HG03066 (cell line): ENCODE results near the gene GDF2.

Source experiments
- ATAC-seq: cut with Tn5 transposase; IDR thresholded peaks from one replicate; pipeline ENCODE4 v1.9.1; 2021; ENCODE audit warnings: low read depth; ENCODE audit not compliant: unreplicated experiment

GDF2 gene

DNA sequence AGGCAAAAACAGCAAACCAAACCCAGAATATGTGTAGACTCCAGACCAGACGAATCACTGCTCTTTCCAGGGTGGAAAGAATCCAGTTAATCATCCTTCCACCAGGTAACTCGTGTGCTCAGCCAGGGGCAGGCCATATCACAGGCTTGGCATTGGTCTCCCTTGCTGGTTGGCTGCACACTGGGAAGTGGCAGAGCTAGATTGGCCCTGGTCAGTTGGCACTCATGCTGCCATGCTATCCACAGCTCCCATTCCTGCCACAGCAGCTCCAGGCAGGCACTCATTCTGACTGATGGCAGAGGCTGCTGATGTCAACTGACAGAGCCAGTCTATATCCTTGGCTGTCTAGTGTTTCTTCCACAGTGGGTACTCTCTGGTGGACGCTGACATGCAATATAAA, 31.9 kb upstream of the GDF2 start:
- ATAC-seq: no peak

DNA sequence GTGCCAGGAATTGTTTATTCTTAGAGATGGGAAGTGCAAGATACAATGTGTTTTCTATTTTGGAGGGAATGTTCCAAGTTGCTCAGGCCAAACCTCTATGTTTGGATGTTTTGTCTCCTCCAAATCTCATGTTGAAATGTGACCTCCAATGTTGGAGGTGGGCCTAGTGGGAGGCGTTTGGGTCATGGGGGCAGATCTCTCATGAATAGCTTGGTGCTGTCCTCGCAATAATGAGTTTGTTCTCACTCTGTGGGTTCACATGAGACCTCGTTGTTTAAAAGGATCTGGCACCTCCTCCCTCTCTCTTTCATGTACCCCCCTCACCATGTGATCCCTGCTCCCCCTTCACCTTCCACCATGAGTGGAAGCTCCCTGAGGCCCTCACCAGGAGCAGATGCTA, 30.6 kb upstream of the GDF2 start:
- ATAC-seq: no peak

DNA sequence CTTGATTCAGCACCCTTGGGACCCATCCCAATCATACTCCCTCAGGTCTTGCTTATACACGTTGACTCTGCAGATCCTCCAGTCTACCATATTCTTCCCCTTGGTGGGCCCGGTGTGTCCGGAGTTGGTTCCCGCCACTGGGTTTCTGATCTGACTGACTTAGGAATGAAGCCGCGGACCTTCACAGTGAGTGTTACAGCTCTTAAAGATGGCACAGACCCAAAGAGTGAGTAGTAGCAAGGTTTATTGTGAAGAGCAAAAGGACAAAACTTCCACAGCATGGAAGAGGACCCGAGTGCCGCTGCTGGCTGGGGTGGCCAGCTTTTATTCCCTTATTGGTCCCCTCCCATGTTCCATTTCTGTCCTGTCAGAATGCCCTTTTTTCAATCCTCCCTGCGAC, 28.2 kb upstream of the GDF2 start:
- ATAC-seq: no peak

DNA sequence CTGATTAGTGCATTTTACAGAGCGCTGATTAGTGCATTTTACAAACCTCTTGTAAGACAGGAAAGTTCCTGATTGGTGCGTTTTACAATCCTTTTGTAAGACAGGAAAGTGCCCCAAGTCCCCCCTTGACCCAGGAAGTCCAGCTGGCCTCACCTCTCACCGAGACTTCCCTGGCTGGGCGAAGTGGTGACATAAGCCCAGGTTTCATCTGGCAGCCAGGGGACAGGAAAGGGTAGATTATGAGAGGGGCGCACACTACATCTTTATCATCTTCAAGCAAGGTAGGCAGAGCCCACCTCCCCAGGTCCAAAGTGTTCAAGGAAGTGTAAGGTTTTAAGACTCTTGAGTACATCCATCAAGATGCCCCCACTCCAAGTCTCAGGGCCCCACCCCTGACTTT, 27.8 kb upstream of the GDF2 start:
- no peak for ATAC-seq

DNA sequence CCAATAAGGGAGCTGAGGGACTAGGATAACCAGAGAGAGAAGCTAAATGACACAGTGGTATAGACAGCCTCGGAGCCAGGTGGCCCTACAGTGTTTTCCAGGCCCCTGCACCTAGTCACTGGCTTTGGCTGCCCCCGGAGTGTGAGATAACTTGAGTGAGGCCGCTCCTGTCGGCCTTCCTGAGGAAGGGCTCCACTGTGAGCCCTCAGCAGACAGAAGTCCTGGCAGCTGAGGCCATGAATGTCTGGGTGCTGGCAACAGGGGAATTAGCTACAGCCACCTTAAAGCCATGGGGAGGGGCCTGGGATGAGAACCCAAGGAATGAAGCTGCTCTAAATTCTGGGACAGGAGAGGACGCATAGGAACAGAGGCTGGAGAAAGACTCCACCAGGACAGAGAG, 26.8 kb upstream of the GDF2 start:
- no peak for ATAC-seq

DNA sequence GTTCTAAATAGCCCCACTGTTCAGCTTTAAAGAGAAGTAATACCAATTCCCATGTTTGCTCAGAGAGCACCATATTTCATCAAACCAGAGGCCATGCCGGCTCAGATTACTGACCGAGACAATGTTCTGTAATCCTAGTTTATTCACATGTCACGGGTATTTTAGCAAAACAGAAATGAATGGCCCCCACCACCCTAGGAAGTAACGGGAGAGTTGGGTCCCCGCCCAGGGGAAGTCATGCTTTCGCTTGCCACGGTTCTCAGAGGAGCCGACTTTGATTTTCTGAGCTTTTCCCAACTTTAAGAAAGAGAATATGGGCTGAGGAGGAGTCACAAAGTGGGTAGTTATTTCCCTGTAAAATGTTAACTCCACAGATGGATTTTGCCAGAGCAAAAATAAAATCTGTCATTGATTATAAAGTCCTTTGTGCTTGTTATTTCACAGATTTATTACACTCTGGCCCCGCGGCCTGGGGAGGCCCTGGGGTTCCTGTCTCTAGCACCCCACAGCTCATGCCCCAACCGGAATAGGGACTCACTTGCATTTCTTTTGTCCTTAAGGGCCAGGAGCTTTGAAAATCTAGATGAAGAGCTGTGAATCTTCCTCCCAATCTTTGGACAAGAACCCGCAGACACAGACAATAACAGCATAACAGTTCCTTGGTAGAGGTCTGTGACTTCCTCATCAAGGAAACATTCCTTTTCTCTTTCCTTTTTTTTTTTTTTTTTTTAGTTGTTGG, 25.9 kb upstream of the GDF2 start:
- ATAC-seq: no peak

DNA sequence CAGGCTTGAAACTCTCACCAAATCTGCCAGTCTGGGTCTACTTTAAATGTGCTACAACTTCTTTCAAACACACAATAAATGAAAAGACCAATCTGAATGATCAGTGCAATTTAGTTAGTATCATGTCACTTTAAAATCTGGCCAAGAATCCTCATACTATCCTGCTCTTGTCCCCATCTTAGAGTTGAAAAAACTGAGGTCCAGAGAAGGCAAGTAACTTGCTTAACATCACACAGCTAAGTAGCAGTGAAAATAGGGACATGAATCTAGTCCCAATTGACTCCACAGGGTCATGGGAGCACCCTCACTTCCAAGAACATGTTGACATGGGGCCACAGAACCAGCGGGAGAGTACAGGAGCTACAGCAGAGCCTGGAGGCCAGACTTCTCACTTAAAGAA, 25.3 kb upstream of the GDF2 start:
- ATAC-seq: no peak

DNA sequence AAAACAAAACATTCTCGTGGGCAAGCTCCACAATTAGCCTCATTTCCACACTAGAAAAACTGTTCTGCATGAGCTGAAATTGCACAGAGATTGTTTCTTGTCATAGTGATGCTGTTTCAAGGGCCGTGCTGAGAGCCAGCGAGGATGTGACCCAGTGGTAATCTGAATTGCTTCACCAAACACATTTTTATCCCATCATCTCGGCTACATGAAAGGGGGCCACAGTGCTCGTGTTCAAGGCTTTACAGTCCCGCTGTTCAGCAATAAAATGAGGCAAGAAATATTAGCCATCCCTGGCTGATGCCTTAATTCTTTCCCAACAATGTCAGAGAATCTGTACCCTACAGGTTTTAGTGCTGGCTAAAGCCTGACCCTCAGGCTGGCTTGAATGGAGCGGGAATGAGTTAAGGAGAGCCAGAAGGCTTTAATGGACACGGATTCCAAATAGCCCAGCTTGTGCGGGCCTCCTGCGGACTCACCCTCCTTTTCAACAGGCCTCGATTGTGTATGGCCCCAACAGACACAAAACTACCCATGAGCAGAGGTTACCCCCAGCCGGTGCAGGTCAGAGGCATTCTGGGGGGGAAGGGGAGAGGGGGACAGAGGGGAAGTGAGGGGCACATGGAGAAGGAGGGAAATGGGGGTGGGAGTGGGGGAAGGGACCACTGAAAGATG, 24.3 kb upstream of the GDF2 start:
- ATAC-seq: no peak

DNA sequence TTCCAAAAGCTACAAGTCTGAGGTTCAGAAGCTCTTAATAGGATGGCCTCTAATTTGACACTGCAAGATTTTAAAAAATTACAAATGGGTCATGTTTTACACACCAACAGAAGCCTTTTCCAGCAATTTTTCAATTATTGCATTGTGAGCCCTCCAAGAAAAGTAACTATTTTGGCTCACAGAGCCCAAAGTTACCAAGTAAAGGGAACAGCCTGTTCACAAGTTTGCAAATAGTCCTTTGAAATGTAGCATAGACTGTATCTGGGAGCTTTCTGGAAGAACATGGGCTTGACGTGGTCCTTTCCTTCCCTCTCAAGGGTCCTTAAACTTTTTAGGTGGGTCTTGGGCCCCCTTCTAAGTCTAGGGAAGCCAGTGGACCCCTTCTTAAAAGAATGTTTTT, 23.5 kb upstream of the GDF2 start:
- no peak for ATAC-seq

DNA sequence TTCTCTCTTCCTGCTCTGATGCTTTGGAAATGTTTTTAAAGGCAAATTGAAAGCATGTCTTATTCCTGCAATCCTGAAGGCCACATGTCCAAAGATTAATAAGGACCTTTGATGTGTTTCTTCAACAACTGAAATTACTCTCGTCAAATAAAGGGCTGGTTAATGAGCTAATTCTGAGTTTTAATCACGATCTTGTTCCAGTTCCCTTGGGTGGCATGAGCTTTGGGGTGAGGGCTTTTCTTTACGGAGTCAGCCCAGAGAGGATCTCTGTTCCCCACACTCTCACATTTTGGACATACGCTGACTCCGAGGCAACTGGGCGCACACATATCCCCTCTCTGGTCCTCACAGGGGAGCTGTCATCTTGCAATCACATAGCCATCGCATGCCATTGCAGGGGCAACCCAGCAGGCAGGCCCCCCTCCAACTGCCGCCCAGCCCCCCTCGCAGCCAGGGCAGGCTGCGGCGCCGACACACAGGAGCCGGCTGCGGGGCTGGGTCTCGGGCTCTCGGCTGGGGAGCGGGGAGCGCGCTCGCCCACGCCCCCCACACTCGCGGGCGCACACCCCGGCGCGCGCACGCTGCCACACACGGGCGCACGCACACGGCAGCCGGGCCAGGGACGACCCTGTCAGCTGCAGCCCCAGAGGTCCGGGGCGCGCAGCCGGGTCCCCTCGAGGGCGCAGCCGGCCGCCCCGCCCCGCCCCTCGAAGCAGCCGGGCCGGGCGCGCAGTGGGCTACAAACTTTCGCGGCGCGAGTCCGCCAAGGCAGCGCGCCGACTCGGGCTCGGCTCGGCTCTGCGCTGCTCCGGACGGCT, 22.4 kb upstream of the GDF2 start, which contains the start of gene GDF10:
GDF10 (plus strand) TSS at position 587 of the 818 bp plus-strand sequence. CDS start 455 bp downstream, outside the sequence.
- no peak for ATAC-seq

DNA sequence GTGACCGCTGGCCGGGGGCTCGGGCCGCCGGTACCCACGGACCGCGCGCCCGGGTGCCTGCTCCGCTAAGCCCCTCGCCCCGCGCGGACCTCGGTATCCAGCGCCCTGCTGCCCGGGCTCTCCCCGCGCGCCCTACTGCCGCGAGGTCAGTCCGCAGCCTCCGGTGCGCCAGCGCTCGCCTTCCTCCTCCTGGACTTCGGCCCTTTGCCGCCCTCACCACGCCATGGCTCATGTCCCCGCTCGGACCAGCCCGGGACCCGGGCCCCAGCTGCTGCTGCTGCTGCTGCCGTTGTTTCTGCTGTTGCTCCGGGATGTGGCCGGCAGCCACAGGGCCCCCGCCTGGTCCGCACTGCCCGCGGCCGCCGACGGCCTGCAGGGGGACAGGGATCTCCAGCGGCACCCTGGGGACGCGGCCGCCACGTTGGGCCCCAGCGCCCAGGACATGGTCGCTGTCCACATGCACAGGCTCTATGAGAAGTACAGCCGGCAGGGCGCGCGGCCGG, 21.8 kb upstream of the GDF2 start:
- no peak for ATAC-seq

DNA sequence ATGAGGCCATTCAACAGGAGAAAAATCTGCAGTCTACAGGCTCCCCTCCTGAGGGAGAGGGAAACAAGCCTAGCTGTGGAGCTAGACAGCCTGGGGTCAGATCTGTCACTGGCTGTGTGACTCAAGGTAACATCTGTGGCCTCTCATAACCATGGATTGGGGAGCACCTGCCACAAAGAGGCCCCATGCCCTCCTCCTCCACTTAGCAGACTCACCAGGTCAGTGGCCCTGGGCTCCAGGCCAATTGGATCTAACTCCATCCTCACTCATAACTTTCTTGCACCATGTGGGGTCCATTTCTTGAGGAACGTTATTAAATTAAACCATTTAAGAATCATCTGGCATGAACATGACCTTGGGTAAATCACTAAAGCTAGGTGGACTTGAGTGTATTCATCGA, 20.4 kb upstream of the GDF2 start:
- no peak for ATAC-seq

DNA sequence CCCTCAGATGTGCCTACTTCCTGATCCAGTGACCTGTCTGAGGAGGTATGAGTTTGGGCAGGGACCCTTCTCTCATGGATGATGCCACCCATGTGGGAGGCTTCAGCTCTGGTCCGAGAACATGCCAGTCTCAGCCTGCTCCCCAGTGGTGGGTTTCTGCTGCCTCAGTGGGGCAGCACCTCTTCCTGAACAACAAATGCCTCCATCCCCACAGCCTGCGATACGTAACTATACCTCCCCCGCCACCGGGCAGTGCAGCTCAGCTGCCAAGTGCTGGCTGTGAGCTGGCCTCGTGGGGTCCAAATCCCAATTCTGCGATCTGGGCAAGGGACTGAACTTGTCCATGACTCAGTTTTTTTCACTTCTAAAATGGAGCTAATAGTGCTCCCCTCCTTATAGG, 19.1 kb upstream of the GDF2 start:
- no peak for ATAC-seq

DNA sequence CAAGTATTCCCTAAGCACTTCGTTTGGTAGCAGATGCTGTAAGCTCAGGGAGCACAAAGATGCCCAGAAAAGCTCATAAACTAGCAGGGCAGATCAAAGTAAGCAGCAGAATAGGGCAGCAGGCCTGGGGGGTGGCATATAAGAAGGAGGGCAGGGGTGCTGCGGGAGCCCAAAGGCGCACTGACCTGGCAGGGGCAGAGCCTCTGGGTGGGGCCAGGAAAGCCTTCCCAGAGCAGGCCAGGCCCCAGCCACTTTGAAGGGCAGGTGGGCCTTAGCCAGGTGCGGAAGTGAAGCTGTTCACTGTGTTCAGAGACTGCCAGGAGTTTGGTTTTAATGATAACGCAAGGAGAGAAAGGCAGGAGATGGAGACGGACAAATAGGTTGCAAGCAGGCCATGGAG, 18.4 kb upstream of the GDF2 start:
- no peak for ATAC-seq

DNA sequence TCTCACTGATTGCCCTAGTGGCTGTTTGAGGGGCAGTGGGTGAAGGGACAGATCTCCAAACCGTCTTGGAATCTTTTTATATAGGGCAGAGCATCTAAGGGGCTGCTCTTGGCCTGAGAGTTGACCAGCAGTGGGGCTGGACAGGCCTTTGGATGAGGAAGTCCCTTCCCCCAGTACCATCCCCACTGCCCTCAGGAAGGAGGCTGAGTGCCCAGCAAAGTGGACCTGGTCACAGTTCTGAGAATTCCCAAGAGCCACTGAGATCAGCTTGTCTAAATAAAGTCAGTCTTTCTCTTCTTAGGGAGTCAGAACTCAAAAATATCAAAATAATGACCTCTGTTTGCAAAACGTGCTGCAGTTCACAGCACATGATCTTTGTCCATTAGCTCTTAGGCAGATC, 16.7 kb upstream of the GDF2 start:
- ATAC-seq: no peak

DNA sequence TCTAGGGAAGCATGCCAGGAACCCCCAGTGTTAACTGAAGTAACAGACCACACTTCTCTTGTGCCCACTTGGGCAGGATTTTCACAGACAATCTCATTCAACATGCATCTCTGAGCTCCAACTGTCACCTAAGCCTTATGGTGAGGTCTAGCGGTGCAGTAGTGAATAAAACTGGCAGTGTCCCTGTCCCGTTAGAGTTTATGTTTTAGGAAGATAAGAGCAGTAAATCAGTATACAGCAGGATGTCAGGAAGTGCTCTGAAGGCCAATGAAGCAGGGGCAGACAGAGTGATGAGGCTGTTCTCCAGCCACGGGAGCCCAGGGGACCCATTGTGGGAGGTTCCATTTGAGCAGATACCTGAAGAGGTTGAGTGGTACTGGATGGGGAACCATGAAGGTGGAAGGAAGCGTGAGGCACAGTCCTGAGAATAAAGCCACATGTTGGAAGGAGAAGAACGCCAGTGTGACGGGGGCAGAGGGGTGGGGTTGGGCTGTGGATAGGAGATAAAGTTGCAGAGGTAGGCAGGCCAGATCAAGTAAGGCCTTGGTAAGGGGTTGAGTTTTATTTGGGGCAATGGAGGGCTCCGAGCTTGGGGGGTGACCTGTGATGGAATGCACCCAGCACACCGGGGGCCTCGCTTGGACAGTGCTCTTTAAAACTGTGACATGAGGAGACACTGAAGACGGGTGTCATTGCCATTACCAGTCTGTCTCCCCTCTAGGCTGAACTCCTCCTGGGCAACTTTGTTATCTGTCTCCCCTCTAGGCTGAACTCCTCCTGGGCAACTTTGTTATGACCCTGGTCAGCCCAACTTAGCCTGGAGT, 15.7 kb upstream of the GDF2 start:
- no peak for ATAC-seq

DNA sequence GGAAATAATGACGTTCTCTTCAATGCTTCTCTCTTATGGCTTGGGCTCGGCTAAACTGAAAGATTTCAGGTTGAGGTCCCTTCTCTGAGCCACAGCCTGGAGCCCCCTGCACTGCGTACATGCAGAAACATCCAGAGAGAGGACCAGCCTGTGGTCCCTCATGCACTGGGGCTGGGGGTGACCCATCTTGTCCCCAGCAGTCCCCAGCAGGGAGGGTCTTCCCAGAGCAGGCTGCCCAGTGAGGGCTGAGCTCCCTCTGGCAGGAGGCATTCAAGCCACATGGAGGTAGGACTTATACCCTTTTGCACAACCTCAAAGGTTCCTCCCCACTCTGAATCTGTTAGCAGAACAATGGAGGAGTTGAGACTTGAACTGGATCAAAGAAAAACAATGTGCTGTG, 14.9 kb upstream of the GDF2 start:
- no peak for ATAC-seq

DNA sequence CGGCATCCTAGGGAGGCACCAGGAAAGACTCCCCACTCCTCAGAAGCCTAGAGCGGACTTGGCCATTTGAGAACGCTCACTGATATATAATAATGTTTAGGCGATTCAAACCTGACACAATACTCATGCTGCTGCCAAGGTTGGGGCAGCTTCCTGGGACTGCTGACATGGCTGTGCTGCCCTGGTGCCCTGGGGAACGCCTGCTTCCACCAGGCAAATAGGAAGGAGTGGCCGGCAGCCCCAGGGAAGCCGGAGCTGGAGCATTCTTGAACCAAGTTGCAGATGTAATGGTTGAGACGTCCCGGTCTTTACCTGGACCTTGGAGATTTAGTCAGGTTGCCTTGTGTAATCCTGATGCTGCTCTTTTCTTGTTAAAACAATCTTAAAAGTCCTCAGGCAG, 13.5 kb upstream of the GDF2 start:
- ATAC-seq: no peak

DNA sequence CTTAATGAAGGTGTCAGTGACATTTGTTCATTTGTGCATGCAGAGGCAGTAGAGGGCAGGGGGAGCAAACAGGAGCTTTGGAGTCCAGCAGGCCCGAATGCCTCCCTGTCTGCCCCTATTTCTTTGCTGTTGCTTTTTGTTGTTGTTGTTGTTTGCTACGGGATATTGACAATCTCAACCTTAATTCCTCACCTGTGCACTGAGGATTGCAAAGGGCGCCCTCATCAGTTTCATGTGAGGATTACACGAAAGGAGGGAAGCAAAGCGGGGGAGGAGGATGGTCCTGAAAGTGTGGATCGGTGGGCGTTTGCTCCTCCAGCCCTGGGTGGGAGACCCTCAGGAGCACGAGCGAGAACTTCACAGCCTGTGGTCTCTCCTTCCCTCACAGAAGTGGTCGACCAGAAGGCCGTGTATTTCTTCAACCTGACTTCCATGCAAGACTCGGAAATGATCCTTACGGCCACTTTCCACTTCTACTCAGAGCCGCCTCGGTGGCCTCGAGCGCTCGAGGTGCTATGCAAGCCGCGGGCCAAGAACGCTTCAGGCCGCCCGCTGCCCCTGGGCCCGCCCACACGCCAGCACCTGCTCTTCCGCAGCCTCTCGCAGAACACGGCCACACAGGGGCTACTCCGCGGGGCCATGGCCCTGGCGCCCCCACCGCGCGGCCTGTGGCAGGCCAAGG, 12.7 kb upstream of the GDF2 start:
- no peak for ATAC-seq

DNA sequence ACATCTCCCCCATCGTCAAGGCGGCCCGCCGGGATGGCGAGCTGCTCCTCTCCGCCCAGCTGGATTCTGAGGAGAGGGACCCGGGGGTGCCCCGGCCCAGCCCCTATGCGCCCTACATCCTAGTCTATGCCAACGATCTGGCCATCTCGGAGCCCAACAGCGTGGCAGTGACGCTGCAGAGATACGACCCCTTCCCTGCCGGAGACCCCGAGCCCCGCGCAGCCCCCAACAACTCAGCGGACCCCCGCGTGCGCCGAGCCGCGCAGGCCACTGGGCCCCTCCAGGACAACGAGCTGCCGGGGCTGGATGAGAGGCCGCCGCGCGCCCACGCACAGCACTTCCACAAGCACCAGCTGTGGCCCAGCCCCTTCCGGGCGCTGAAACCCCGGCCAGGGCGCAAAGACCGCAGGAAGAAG, 12.2 kb upstream of the GDF2 start:
- ATAC-seq: no peak
